GM18526 (cell line): ENCODE data around the gene NID2.

Experiments used
- POLR2A ChIP-seq: IDR thresholded peaks from 3 replicates; pipeline ENCODE4 v1.6.1; 2011; ENCODE audit not compliant: insufficient read length; ENCODE audit errors: extremely low read depth

Gene NID2

GRCh38 chr14:52026901-52027300, 42.0 kb downstream of the NID2 start:
- TF ChIP-seq POLR2A, result no peak

- TF ChIP-seq POLR2A, result no peak
Observed at GRCh38 chr14:52026017-52026660, 42.7 kb downstream of the NID2 start.

- no peak for TF ChIP-seq POLR2A
Observed at GRCh38 chr14:52025310-52025709, 43.5 kb downstream of the NID2 start.

- TF ChIP-seq POLR2A, result no peak
Observed at GRCh38 chr14:52023518-52023917, 45.3 kb downstream of the NID2 start.

GRCh38 chr14:52021957-52022600, 46.8 kb downstream of the NID2 start:
- no peak for TF ChIP-seq POLR2A

- TF ChIP-seq POLR2A, result no peak
Observed at GRCh38 chr14:52020866-52021717, 47.8 kb downstream of the NID2 start.

GRCh38 chr14:52020161-52020714, 48.6 kb downstream of the NID2 start:
- TF ChIP-seq POLR2A, result no peak

- TF ChIP-seq POLR2A, result no peak
Observed at GRCh38 chr14:52018970-52019369, 49.9 kb downstream of the NID2 start.

GRCh38 chr14:52018252-52018651, 50.6 kb downstream of the NID2 start:
- no peak for TF ChIP-seq POLR2A

- TF ChIP-seq POLR2A, result no peak
Observed at GRCh38 chr14:52015411-52016030, 53.3 kb downstream of the NID2 start.

GRCh38 chr14:52014601-52015267, 54.1 kb downstream of the NID2 start:
- TF ChIP-seq POLR2A, result no peak

- TF ChIP-seq POLR2A, result no peak
Observed at GRCh38 chr14:52013984-52014600, 54.8 kb downstream of the NID2 start.

- TF ChIP-seq POLR2A, result no peak
Observed at GRCh38 chr14:52012635-52013034, 56.2 kb downstream of the NID2 start.

- no peak for TF ChIP-seq POLR2A
Observed at GRCh38 chr14:52011523-52011922, 57.3 kb downstream of the NID2 start.
